RWPE2 (cell line): ENCODE data around the gene CD24.

ENCODE experiments used
- ATAC-seq: fragments of 200-7000 bp; cut with Tn5 transposase; 3 replicates; pipeline ENCODE4 v1.9.1; 2021; ENCODE audit warnings: low read depth
- DNase-seq: peaks from one replicate; pipeline ENCODE4 v3.0.0-alpha.2; 2020; ENCODE audit warnings: low spot score
- H3K27ac ChIP-seq: fragments of 450-650 bp; 2 replicates; pipeline ENCODE4 v1.5.1; 2017; ENCODE audit warnings: mild to moderate bottlenecking; ENCODE audit not compliant: poor library complexity, severe bottlenecking
- H3K27me3 ChIP-seq: fragments of 250-450 bp; sonication (Bioruptor Pico); 2 replicates; pipeline ENCODE4 v1.5.1; 2021; ENCODE audit warnings: mild to moderate bottlenecking, moderate library complexity; ENCODE audit not compliant: insufficient read depth, poor library complexity, severe bottlenecking
- H3K36me3 ChIP-seq: fragments of 250-450 bp; sonication (Bioruptor Pico); 2 replicates; pipeline ENCODE4 v1.5.1; 2020; ENCODE audit warnings: low read depth, mild to moderate bottlenecking, moderate library complexity
- H3K4me1 ChIP-seq: fragments of 250-450 bp; sonication (Bioruptor Pico); 2 replicates; pipeline ENCODE4 v1.5.1; 2021; ENCODE audit warnings: mild to moderate bottlenecking, moderate library complexity; ENCODE audit not compliant: insufficient read depth, poor library complexity, severe bottlenecking
- H3K4me3 ChIP-seq: fragments of 250-450 bp; sonication (Bioruptor Pico); 2 replicates; pipeline ENCODE4 v1.5.1; 2021; ENCODE audit warnings: mild to moderate bottlenecking, moderate library complexity; ENCODE audit not compliant: severe bottlenecking
- H3K9me3 ChIP-seq: fragments of 250-450 bp; sonication (Bioruptor Pico); 2 replicates; pipeline ENCODE4 v1.5.1; 2021; ENCODE audit warnings: mild to moderate bottlenecking, moderate library complexity; ENCODE audit not compliant: severe bottlenecking
- CTCF ChIP-seq: fragments of 450-650 bp; IDR thresholded peaks from one replicate; pipeline ENCODE4 v1.5.1; 2017; ENCODE audit warnings: mild to moderate bottlenecking, moderate library complexity; ENCODE audit not compliant: poor library complexity, severe bottlenecking

Gene CD24

GRCh38 chr6:106964954-106965353 is 9.6 kb downstream of the CD24 start:
- H3K27ac ChIP-seq: no peak overlapping the region
- TF ChIP-seq CTCF: no peak
- DNase-seq (no peak), ATAC-seq (no peak)
- H3K27me3 ChIP-seq: no peaks in the 10 kb centered on the region
- peaks cover 11% of the 10 kb centered on the region for H3K4me1 ChIP-seq
- no peak overlapping the region for H3K4me3 ChIP-seq
- no peaks in the 10 kb centered on the region for H3K9me3 ChIP-seq
- H3K36me3 ChIP-seq: peaks cover 6% of the 10 kb centered on the region; the same call in 1 of the 2 replicates

- ATAC-seq (no peak), DNase-seq (no peak)
- Histone ChIP-seq H3K27ac (no peak overlapping the region), H3K4me1 (peaks cover 18% of the 10 kb centered on the region), H3K27me3 (no peaks in the 10 kb centered on the region), H3K9me3 (no peaks in the 10 kb centered on the region), H3K4me3 (no peak overlapping the region), H3K36me3 (0 out of 2 replicates have a peak, but pooled peaks cover 3% of the 10 kb centered on the region)
- TF ChIP-seq CTCF: no peak
These were observed 10.4 kb downstream of the CD24 start for GRCh38 chr6:106964099-106964498.

- Histone ChIP-seq H3K27ac (no peak overlapping the region), H3K4me3 (no peak overlapping the region), H3K4me1 (peaks cover 18% of the 10 kb centered on the region), H3K27me3 (no peaks in the 10 kb centered on the region), H3K36me3 (no peaks in the 10 kb centered on the region), H3K9me3 (no peaks in the 10 kb centered on the region)
- TF ChIP-seq CTCF: no peak
- DNase-seq (no peak), ATAC-seq (no peak)
These were observed 11.0 kb downstream of the CD24 start for GRCh38 chr6:106963544-106963943.

- no peaks in the 10 kb centered on the region for H3K27me3 ChIP-seq
- no peaks in the 10 kb centered on the region for H3K36me3 ChIP-seq
- H3K9me3 ChIP-seq: no peaks in the 10 kb centered on the region
- peaks cover 18% of the 10 kb centered on the region for H3K4me1 ChIP-seq
- H3K27ac ChIP-seq: no peak overlapping the region
- TF ChIP-seq CTCF: no peak
- no peak overlapping the region for H3K4me3 ChIP-seq
- DNase-seq (no peak), ATAC-seq (no peak)
These were observed 12.7 kb downstream of the CD24 start for GRCh38 chr6:106961801-106962200.

GRCh38 chr6:106961136-106961535 is 13.4 kb downstream of the CD24 start:
- ATAC-seq (no peak), DNase-seq (no peak)
- no peaks in the 10 kb centered on the region for H3K36me3 ChIP-seq
- no peak overlapping the region for H3K27ac ChIP-seq
- H3K27me3 ChIP-seq: no peaks in the 10 kb centered on the region
- no peaks in the 10 kb centered on the region for H3K9me3 ChIP-seq
- TF ChIP-seq CTCF: no peak
- H3K4me1 ChIP-seq: peaks cover 18% of the 10 kb centered on the region
- no peak overlapping the region for H3K4me3 ChIP-seq
